Measurements from ENCODE around the gene METAP1.

Gene METAP1

DNA sequence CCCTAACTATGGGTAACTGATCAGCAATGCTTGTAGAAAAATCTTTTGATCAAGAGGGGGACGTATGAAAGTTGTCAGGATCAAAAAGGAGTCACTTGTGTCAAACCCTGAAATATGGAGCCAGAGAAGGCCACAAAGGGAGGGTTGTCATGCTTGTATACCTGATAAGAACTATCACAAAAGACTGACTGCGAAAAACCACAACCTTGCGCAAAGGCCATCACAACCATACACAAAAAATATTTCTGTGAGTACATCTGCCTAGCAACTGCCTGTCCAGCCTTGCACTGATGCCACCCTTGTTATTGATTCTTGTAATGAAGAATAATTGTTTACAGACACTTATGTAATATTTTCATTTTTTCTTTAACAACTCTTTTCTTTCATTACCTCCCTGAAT lies 43.8 kb upstream of the METAP1 start:
- no peak for DNase-seq (ENCODE audit: low read depth in 1 of 2, low spot score in 1 of 2)
- no peak overlapping the region for H3K27ac ChIP-seq (replicated peaks)
- H3K4me3 ChIP-seq (replicated peaks; ENCODE audit: insufficient read depth, low read length) = no peak overlapping the region
- TF ChIP-seq GABPA (IDR thresholded peaks at IDR 0.05; ENCODE audit: low read depth) = no peak
- TF ChIP-seq, protein P1, sequence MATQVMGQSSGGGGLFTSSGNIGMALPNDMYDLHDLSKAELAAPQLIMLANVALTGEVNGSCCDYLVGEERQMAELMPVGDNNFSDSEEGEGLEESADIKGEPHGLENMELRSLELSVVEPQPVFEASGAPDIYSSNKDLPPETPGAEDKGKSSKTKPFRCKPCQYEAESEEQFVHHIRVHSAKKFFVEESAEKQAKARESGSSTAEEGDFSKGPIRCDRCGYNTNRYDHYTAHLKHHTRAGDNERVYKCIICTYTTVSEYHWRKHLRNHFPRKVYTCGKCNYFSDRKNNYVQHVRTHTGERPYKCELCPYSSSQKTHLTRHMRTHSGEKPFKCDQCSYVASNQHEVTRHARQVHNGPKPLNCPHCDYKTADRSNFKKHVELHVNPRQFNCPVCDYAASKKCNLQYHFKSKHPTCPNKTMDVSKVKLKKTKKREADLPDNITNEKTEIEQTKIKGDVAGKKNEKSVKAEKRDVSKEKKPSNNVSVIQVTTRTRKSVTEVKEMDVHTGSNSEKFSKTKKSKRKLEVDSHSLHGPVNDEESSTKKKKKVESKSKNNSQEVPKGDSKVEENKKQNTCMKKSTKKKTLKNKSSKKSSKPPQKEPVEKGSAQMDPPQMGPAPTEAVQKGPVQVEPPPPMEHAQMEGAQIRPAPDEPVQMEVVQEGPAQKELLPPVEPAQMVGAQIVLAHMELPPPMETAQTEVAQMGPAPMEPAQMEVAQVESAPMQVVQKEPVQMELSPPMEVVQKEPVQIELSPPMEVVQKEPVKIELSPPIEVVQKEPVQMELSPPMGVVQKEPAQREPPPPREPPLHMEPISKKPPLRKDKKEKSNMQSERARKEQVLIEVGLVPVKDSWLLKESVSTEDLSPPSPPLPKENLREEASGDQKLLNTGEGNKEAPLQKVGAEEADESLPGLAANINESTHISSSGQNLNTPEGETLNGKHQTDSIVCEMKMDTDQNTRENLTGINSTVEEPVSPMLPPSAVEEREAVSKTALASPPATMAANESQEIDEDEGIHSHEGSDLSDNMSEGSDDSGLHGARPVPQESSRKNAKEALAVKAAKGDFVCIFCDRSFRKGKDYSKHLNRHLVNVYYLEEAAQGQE (IDR thresholded peaks at IDR 0.05; ENCODE audit: insufficient replicate concordance, low read depth) = no peak
- no peak for TF ChIP-seq POLR2AphosphoS5 (IDR thresholded peaks at IDR 0.05; ENCODE audit: low read depth)
- no peak for TF ChIP-seq CTCF (IDR thresholded peaks at IDR 0.05; ENCODE audit: insufficient read depth, low read length)
- no peak for TF ChIP-seq SPI1 (IDR thresholded peaks at IDR 0.05; ENCODE audit: borderline replicate concordance, low read depth)
- no peaks in the 10 kb centered on the region for H3K27me3 ChIP-seq (ENCODE audit: insufficient read depth, poor library complexity, severe bottlenecking)

- Histone ChIP-seq H3K27ac (replicated peaks) (no peak overlapping the region), H3K27me3 (ENCODE audit: insufficient read depth, poor library complexity, severe bottlenecking) (no peaks in the 10 kb centered on the region), H3K4me3 (replicated peaks; ENCODE audit: insufficient read depth, low read length) (no peak overlapping the region)
- TF ChIP-seq SPI1 (IDR thresholded peaks at IDR 0.05; ENCODE audit: borderline replicate concordance, low read depth) (no peak), GABPA (IDR thresholded peaks at IDR 0.05; ENCODE audit: low read depth) (no peak), CTCF (IDR thresholded peaks at IDR 0.05; ENCODE audit: insufficient read depth, low read length) (no peak), POLR2AphosphoS5 (IDR thresholded peaks at IDR 0.05; ENCODE audit: low read depth) (no peak)
- TF ChIP-seq, protein P1 (IDR thresholded peaks at IDR 0.05; ENCODE audit: insufficient replicate concordance, low read depth) = no peak
- no peak for DNase-seq (ENCODE audit: low read depth in 1 of 2, low spot score in 1 of 2)
These were observed 40.3 kb upstream of the METAP1 start for GRCh38 chr4:98955229-98955628.

DNA sequence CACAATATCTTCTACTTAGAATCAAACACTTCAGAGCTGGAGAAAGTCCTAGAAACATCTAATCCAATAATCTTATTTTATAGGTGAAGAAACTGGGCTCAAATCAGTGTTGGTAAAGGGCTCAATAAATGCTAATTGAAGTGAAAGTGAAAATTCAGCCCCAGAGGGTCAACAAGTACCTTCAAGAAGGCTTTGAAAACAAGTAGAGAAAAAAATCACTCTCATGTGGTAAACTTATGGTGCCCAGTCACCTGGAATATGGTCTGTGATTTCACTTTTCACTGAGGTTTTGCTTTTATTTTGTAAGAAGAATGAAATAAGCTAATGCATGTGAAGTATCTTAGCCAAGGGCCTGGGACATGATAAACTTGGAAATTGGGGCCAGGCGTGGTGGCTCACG lies 37.5 kb upstream of the METAP1 start:
- no peak overlapping the region for H3K27ac ChIP-seq (replicated peaks)
- no peak overlapping the region for H3K4me3 ChIP-seq (replicated peaks; ENCODE audit: insufficient read depth, low read length)
- no peaks in the 10 kb centered on the region for H3K27me3 ChIP-seq (ENCODE audit: insufficient read depth, poor library complexity, severe bottlenecking)
- no peak for TF ChIP-seq POLR2AphosphoS5 (IDR thresholded peaks at IDR 0.05; ENCODE audit: low read depth)
- TF ChIP-seq GABPA (IDR thresholded peaks at IDR 0.05; ENCODE audit: low read depth) = no peak
- no peak for DNase-seq (ENCODE audit: low read depth in 1 of 2, low spot score in 1 of 2)

DNA sequence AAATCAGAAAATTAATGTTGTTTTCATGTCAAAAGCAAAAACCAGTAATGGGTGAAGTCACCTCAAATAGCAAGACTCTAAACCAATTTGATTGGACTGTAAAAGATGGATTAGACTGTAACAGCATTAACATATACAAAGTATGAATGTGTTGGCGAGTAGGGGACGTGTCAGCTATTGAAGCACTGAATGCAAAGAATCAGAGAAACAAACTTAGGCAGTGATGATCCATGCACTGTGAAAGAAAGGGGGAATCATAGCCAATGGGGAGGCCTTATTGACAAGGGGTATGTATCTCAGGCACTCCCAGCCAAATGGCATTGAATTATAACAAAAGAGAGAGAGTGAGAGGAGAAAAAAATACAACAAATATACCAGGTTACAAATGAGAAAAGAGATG lies 36.1 kb upstream of the METAP1 start:
- Histone ChIP-seq H3K27me3 (ENCODE audit: insufficient read depth, poor library complexity, severe bottlenecking) (no peaks in the 10 kb centered on the region), H3K27ac (replicated peaks) (no peak overlapping the region), H3K4me3 (replicated peaks; ENCODE audit: insufficient read depth, low read length) (no peak overlapping the region)
- TF ChIP-seq GABPA (IDR thresholded peaks at IDR 0.05; ENCODE audit: low read depth) = no peak
- TF ChIP-seq POLR2AphosphoS5 (IDR thresholded peaks at IDR 0.05; ENCODE audit: low read depth) = no peak
- TF ChIP-seq SPI1 (IDR thresholded peaks at IDR 0.05; ENCODE audit: borderline replicate concordance, low read depth) = no peak
- TF ChIP-seq CTCF (IDR thresholded peaks at IDR 0.05; ENCODE audit: insufficient read depth, low read length) = no peak
- TF ChIP-seq, protein P1 (IDR thresholded peaks at IDR 0.05; ENCODE audit: insufficient replicate concordance, low read depth) = no peak
- DNase-seq (ENCODE audit: low read depth in 1 of 2, low spot score in 1 of 2) = no peak
